GM18870 (cell line): Measurements from ENCODE around the gene PLK4.
"Not testable (repeated sequence)": the region's sequence is repeated elsewhere in the genome, so short reads cannot be mapped to it uniquely, and the experiment has no call there.

Experiments
- ATAC-seq: cut with Tn5 transposase; IDR thresholded peaks from one replicate; pipeline ENCODE4 v1.9.1; 2021; ENCODE audit warnings: moderate library complexity; ENCODE audit not compliant: unreplicated experiment

The PLK4 gene

DNA sequence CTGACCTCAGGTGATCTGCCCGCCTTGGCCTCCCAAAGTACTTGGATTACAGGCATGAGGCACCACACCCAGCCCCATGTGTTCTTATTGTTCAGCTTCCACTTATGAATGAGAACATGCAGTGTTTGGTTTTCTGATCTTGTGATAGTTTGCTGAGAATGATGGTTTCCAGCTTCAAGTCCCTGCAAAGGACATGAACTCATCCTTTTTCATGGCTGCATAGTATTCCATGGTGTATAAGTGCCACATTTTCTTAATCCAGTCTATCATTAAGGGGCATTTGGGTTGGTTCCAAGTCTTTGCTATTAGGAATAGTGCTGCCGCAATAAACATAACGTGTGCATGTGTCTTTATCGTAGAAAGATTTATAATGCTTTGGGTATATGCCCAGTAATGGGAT is 19.0 kb downstream of the PLK4 start:
- ATAC-seq: not testable (repeated sequence)

DNA sequence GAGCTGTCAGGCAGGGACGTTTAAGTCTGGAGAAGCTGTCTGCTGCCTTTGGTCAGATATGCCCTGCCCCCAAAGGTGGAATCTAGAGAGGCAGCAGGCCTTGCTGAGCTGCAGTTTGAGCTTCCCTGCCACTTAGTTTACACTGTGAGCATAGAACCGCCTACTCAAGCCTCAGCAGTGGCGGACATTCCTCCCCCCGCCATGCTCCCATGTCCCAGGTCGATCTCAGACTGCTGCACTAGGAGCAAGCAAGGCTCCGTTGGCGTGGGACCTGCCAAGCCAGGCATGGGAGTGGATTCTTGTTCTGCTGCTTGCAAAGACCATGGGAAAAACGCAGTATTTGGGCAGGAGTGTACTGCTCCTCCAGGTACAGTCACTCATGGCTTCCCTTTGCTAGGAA is 24.3 kb downstream of the PLK4 start:
- no peak for ATAC-seq

DNA sequence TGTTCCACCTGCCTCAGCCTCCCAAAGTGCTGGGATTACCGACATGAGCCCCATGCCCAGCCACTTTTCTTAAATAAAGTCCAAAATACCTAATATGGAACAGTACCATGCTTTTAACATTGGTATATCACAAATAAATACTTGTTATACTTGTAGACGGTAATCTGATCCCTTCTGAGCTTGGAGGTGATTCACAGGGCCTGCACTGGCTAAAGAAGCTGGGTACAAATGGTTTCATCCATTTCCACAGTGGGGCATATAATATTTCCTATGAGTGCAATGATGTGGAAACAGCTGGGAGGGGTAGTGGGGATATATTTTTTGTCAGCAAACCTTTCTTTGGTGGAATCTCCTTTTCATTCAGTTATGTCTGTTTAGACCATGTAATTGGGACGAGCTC is 35.8 kb downstream of the PLK4 start:
- ATAC-seq: no peak

DNA sequence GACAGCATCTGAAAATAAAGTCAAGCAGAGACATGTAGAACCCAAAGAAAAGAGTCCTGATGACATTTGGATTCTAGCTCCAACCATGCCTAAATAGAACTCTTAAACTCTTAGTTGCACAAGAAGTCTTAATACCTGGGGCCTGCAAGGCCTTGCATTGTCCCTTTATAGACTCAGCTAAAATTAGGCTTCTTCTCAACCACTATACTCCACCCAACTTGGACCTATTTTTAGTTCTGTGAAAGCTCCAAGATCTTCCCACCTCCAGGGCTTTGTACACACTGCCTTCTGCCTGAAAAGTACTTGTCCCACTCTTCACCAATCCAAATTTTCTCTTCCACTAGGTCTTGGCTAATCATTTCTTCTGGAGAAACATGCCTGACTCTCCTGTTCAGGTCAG is 36.5 kb downstream of the PLK4 start:
- ATAC-seq: no peak

DNA sequence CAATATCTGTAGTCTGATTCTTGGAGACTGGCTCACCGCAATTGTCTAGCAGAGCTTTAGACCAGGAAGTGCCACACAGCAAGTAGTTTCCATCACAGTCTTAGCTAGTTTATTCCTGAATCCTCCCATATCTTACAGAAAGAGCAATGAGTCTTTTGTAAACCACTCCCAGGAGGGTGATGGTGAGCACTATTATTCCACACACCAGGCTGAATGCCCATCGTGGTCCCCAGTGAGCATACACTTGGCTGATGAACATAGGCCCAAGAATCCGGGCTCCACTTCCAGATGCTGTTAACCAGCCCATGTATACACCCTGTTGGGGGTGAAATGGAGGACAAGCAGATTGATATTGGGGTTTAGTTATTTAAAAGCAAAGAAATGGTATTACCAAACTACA is 39.8 kb downstream of the PLK4 start:
- no peak for ATAC-seq

DNA sequence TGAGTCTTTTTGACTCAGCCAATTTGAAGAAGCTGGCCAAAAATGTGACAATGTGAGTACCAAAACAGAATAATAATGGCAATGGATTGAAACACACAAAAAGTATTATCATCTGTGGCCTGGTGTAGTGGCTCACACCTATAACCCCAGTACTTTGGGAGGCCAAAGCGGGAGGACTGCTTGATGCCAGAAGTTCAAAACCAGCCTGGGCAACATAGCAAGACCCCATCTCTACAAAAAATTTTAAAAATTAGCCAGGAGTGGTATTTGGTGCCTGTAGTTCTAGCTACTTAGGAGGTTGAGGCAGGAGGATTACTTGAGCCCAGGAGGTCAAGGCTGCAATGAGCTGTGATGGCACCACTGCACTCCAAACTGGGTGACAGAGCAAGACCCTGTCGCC is 41.5 kb downstream of the PLK4 start:
- ATAC-seq: no peak

DNA sequence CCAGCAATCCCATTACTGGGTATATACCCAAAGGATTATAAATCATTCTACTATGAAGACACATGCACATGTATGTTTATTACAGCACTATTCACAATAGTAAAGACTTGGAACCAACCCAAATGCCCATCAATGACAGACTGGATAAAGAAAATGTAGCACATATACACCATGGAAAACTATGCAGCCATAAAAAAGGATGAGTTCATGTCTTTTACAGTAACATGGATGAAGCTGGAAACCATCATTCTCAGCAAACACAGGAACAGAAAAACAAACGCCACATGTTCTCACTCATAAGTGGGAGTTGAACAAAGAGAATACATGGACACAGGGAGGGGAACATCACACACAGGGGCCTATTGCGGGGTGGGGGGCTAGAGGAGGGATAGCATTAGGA is 45.0 kb downstream of the PLK4 start:
- ATAC-seq: not testable (repeated sequence)

DNA sequence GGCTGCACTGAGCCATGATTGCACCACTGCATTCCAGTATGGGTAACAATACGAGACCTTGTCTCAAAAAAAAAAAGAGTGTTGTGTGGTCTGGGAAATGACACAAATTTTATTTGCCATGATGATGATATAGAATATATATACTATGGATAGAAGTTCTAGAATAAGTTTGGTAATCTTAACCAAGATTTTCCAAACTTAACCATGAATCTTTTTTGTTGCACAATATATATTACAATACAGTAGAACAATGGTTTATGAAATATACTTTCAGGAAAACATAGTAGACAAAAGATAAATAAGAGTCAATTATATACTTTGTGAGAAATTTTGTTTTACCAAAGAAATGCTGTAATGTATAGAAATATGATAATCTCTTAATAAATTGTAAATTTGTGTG is 49.5 kb downstream of the PLK4 start:
- ATAC-seq: no peak

DNA sequence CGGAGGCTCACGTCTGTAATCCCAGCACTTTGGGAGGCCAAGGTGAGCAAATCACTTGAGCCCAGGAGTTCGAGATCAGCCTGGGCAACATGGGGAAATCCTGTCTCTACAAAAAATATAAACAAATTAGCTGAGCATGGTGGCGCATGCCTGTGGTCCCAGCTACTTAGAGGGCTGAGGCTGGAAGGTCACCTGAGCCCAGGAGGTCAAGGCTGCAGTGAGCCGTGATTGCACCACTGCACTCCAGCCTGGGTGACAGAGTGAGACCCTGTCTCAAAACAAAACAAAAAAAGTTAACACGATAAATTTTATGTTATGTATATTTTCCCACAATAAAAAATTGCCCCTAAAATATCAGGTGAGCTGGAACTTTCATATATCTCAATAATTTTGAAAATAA is 51.1 kb downstream of the PLK4 start:
- ATAC-seq: not testable (repeated sequence)

DNA sequence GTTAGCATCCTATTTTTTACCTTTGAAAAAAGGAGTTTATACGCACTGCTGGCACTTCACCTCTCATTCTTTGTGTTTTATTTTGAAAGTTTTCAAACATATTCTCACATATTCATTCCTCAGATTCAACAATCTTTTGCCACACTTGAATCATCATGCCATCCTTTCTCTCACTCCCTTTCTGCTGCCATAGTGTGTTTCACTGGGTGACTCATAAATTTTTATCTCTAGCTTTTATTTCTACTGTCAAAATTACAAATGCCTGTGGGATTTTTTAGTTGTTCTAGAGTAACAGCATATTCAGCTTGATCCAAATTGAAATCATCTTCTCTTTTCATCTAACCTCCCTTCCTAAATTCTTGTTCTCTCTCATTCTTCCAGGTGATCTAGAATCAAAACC is 56.3 kb downstream of the PLK4 start:
- ATAC-seq: no peak
